A549 (cell line): Measurements from ENCODE around the gene DACH1. TPM values are rescaled to one million over a fixed set of nuclear protein-coding genes. Genes with fewer than 3 reads are reported as not detected.

Experiments
- ATAC-seq, 2 experiments: fragments of 200-7000 bp in 1 of 2; fragments of >200 bp in 1 of 2; cut with Nextera tagmentation in 1 of 2; cut with Tn5 transposase in 1 of 2; 3 replicates each; pipeline versions ENCODE4 v1.8.0 to v1.9.1; 2018 to 2020; ENCODE audit warnings: mild to moderate bottlenecking in 1 of 2, moderate library complexity in 1 of 2
- CTCF ChIA-PET: fragments of 300-600 bp; sonication (Branson Sonifier 250); formaldehyde crosslinking; extraction: SDS; loops from one replicate; lab custom pipeline; 2021; ENCODE audit warnings: antibody characterized with exemption, inconsistent platforms; lab: Yijun Ruan, JAX
- POLR2A ChIA-PET: fragments of 350-600 bp; formaldehyde crosslinking; extraction: SDS; loops from one replicate; lab custom pipeline; 2021; ENCODE audit warnings: antibody characterized with exemption, inconsistent platforms; lab: Yijun Ruan, JAX
- DNase-seq, 2 experiments: peaks; one replicate each; pipeline versions ENCODE4 v3.0.0 to v3.0.0-alpha.2; 2011 to 2016; ENCODE audit warnings: low read depth in 1 of 2, low spot score in 1 of 2
- FAIRE-seq: peaks from 2 replicates; lab custom pipeline; 2011; peaks lifted over from hg19 to GRCh38; lab: Jason Lieb, UNC
- H3K27ac ChIP-seq, 2 experiments: fragments of >200 bp; sonication (Bioruptor Twin); formaldehyde crosslinking; 3 replicates each; pipeline ENCODE4 v1.5.1; 2016 to 2017
- H3K4me1 ChIP-seq: fragments of >200 bp; sonication (Bioruptor Twin); formaldehyde crosslinking; 3 replicates; pipeline ENCODE4 v1.6.1; 2016
- H3K4me2 ChIP-seq: fragments of >200 bp; sonication (Bioruptor Twin); formaldehyde crosslinking; 3 replicates; pipeline ENCODE4 v1.6.1; 2016
- H3K4me3 ChIP-seq: fragments of >200 bp; sonication (Bioruptor Twin); formaldehyde crosslinking; 3 replicates; pipeline ENCODE4 v1.5.1; 2016
- H3K9me3 ChIP-seq: fragments of >200 bp; sonication (Bioruptor Twin); formaldehyde crosslinking; 3 replicates; pipeline ENCODE4 v1.6.1; 2016
- CBX8 ChIP-seq: fragments of 200-600 bp; sonication (generic); IDR thresholded peaks from 2 replicates; pipeline ENCODE4 v1.6.1; 2016
- CTCF ChIP-seq: fragments of >200 bp; sonication (Bioruptor Twin); formaldehyde crosslinking; IDR thresholded peaks from 3 replicates; pipeline ENCODE4 v1.5.1; 2016
- EHMT2 ChIP-seq: fragments of 200-600 bp; sonication (generic); IDR thresholded peaks from 2 replicates; pipeline ENCODE4 v1.6.1; 2016; ENCODE audit warnings: antibody characterized with exemption, low read depth, mild to moderate bottlenecking, moderate library complexity
- FOSB ChIP-seq: fragments of 250-450 bp; sonication (Bioruptor Pico); IDR thresholded peaks from 2 replicates; pipeline ENCODE4 v1.5.0; 2020; ENCODE audit warnings: mild to moderate bottlenecking, moderate library complexity
- FOSL2 ChIP-seq, 2 experiments: fragments of 450-650 bp in 1 of 2; fragments of >200 bp in 1 of 2; sonication (Bioruptor Twin) in 1 of 2; formaldehyde crosslinking; IDR thresholded peaks; 2 replicates each; pipeline versions ENCODE4 v1.5.0 to v1.6.1; 2016 to 2020; ENCODE audit warnings: mild to moderate bottlenecking in 1 of 2, moderate library complexity in 1 of 2
- FOXS1 ChIP-seq: fragments of 250-450 bp; sonication (Bioruptor Pico); IDR thresholded peaks from 2 replicates; pipeline ENCODE4 v1.5.0; 2020; ENCODE audit warnings: mild to moderate bottlenecking, moderate library complexity
- HEYL ChIP-seq: fragments of 250-450 bp; sonication (Bioruptor Pico); IDR thresholded peaks from 2 replicates; pipeline ENCODE4 v1.8.0; 2021; ENCODE audit warnings: mild to moderate bottlenecking, moderate library complexity
- JUN ChIP-seq, 2 experiments: fragments of >200 bp; sonication (Bioruptor Twin); formaldehyde crosslinking; IDR thresholded peaks; 2 replicates in 1 of 2; 3 replicates in 1 of 2; pipeline ENCODE4 v1.6.1; 2016 to 2017
- MAFK ChIP-seq: fragments of 450-650 bp; IDR thresholded peaks from 2 replicates; pipeline ENCODE4 v1.6.1; 2014; ENCODE audit not compliant: partially characterized antibody
- NFE2L2 ChIP-seq: fragments of 150-350 bp; conservative IDR thresholded peaks from 2 replicates; pipeline ENCODE4 v1.6.1; 2014; ENCODE audit warnings: low read length
- NR3C1 ChIP-seq: fragments of >200 bp; sonication (Bioruptor Twin); formaldehyde crosslinking; IDR thresholded peaks from 3 replicates; pipeline ENCODE4 v1.6.1; 2017
- POLR2A ChIP-seq: IDR thresholded peaks from 2 replicates; pipeline ENCODE4 v1.6.1; 2012; ENCODE audit warnings: mild to moderate bottlenecking, low read length
- RNF2 ChIP-seq: fragments of 200-600 bp; sonication (generic); IDR thresholded peaks from 2 replicates; pipeline ENCODE4 v1.6.1; 2016; ENCODE audit warnings: low read depth, mild to moderate bottlenecking, antibody characterized with exemption, moderate library complexity, borderline replicate concordance
- TFCP2L1 ChIP-seq: fragments of 250-450 bp; sonication (Bioruptor Pico); IDR thresholded peaks from 2 replicates; pipeline ENCODE4 v1.5.0; 2021; ENCODE audit warnings: mild to moderate bottlenecking
- TP53 ChIP-seq: fragments of 250-450 bp; sonication (Bioruptor Pico); IDR thresholded peaks from 2 replicates; pipeline ENCODE4 v1.5.0; 2021; ENCODE audit warnings: mild to moderate bottlenecking, moderate library complexity
- ZC3H11A ChIP-seq: fragments of 450-650 bp; IDR thresholded peaks from 2 replicates; pipeline ENCODE4 v1.6.1; 2014; ENCODE audit warnings: antibody characterized with exemption, mild to moderate bottlenecking
- ZNF302 ChIP-seq: fragments of 250-450 bp; sonication (Bioruptor Pico); IDR thresholded peaks from 2 replicates; pipeline ENCODE4 v1.9.0; 2021; ENCODE audit warnings: inconsistent platforms, mild to moderate bottlenecking, moderate library complexity
- WGBS: methylation state at CpG from one replicate; pipeline ENCODE4 v1.1.6; 2017; ENCODE audit errors: missing lambda C conversion rate; 5-methylcytosine and 5-hydroxymethylcytosine counted together
- polyA plus RNA-seq, 4 experiments: library from polyadenylated mRNA; depleted of rRNA in 3 of 4; stranded (reverse); fragments of >200 nt; fragmentation: RNase III in 1 of 4; extraction: RNeasy Plus Mini Kit Qiagen cat#74134 plus additional on column Dnase treatment in 1 of 4; gene quantifications; 2 replicates in 3 of 4; 3 replicates in 1 of 4; pipeline ENCODE4 v1.2.3, GENCODE V29; 2011 to 2017
- TF ChIP-seq, protein P1 (sequence below): fragments of 250-450 bp; sonication (Bioruptor Pico); IDR thresholded peaks from 2 replicates; pipeline ENCODE4 v1.5.0; 2021; ENCODE audit warnings: mild to moderate bottlenecking, moderate library complexity, borderline replicate concordance
- TF ChIP-seq, protein P2 (sequence below): fragments of 150-350 bp; IDR thresholded peaks from 2 replicates; pipeline ENCODE4 v1.6.1; 2014; ENCODE audit warnings: low read depth, mild to moderate bottlenecking, low read length
- TF ChIP-seq, protein P3 (sequence below): IDR thresholded peaks from 2 replicates; pipeline ENCODE4 v1.6.1; 2012; ENCODE audit warnings: low read depth, borderline replicate concordance
- TF ChIP-seq, protein P4 (sequence below): IDR thresholded peaks from 2 replicates; pipeline ENCODE4 v1.6.1; 2012
- TF ChIP-seq, protein P5 (sequence below): fragments of 200-600 bp; sonication (generic); IDR thresholded peaks from 2 replicates; pipeline ENCODE4 v1.6.1; 2016; ENCODE audit warnings: antibody characterized with exemption, mild to moderate bottlenecking, moderate library complexity

Gene DACH1
- polyA plus RNA-seq, 2 of the 4 experiments (the other 2 are of a cell fraction) = not detected

GRCh38 chr13:71516521-71516920 is 350.5 kb downstream of the DACH1 start:
- Histone ChIP-seq H3K9me3 (no peaks in the 10 kb centered on the region), H3K4me3 (no peak overlapping the region), H3K4me1 (no peaks in the 10 kb centered on the region), H3K27ac (no peak overlapping the region), H3K4me2 (no peak overlapping the region)
- ChIA-PET CTCF (no interaction called here), POLR2A (no interaction called here)
- 15% methylated on average over 3 of the region's 3 CpGs for WGBS
- DNase-seq = no peak
- FAIRE-seq = no peak
- no peak for TF ChIP-seq MAFK
- no peak for TF ChIP-seq TFCP2L1
- TF ChIP-seq HEYL = no peak
- no peak for TF ChIP-seq CBX8
- TF ChIP-seq, protein P1, sequence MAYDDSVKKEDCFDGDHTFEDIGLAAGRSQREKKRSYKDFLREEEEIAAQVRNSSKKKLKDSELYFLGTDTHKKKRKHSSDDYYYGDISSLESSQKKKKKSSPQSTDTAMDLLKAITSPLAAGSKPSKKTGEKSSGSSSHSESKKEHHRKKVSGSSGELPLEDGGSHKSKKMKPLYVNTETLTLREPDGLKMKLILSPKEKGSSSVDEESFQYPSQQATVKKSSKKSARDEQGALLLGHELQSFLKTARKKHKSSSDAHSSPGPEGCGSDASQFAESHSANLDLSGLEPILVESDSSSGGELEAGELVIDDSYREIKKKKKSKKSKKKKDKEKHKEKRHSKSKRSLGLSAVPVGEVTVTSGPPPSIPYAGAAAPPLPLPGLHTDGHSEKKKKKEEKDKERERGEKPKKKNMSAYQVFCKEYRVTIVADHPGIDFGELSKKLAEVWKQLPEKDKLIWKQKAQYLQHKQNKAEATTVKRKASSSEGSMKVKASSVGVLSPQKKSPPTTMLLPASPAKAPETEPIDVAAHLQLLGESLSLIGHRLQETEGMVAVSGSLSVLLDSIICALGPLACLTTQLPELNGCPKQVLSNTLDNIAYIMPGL (CRISPR knock-in tag) = no peak
- no peak for TF ChIP-seq NFE2L2
- no peak for TF ChIP-seq ZNF302 (CRISPR knock-in tag)
- TF ChIP-seq, protein P2, sequence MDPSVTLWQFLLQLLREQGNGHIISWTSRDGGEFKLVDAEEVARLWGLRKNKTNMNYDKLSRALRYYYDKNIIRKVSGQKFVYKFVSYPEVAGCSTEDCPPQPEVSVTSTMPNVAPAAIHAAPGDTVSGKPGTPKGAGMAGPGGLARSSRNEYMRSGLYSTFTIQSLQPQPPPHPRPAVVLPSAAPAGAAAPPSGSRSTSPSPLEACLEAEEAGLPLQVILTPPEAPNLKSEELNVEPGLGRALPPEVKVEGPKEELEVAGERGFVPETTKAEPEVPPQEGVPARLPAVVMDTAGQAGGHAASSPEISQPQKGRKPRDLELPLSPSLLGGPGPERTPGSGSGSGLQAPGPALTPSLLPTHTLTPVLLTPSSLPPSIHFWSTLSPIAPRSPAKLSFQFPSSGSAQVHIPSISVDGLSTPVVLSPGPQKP = no peak
- TF ChIP-seq CTCF = no peak
- TF ChIP-seq, protein P3, sequence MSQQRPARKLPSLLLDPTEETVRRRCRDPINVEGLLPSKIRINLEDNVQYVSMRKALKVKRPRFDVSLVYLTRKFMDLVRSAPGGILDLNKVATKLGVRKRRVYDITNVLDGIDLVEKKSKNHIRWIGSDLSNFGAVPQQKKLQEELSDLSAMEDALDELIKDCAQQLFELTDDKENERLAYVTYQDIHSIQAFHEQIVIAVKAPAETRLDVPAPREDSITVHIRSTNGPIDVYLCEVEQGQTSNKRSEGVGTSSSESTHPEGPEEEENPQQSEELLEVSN = no peak
- no peak for TF ChIP-seq FOSL2 (IDR thresholded peaks at IDR 0.05)
- TF ChIP-seq FOSL2 (CRISPR knock-in tag; IDR thresholded peaks at IDR 0.05) = no peak
- TF ChIP-seq NR3C1 = no peak
- no peak for TF ChIP-seq ZC3H11A
- no peak for ATAC-seq

- ChIA-PET CTCF (no interaction called here), POLR2A (no interaction called here)
- WGBS = 3% methylated on average over 4 of the region's 4 CpGs
- no peak for FAIRE-seq
- DNase-seq = no peak
- no peak overlapping the region for H3K4me3 ChIP-seq
- no peak for TF ChIP-seq RNF2
- no peak for TF ChIP-seq FOXS1
- TF ChIP-seq EHMT2 = no peak
- no peak for TF ChIP-seq NFE2L2
- no peak for TF ChIP-seq ZNF302 (CRISPR knock-in tag)
- no peak for TF ChIP-seq POLR2A
- TF ChIP-seq CBX8 = no peak
- no peak for TF ChIP-seq FOSL2 (IDR thresholded peaks at IDR 0.05)
- no peak for TF ChIP-seq FOSL2 (CRISPR knock-in tag; IDR thresholded peaks at IDR 0.05)
- no peak for TF ChIP-seq FOSB (CRISPR knock-in tag)
- TF ChIP-seq, protein P4, sequence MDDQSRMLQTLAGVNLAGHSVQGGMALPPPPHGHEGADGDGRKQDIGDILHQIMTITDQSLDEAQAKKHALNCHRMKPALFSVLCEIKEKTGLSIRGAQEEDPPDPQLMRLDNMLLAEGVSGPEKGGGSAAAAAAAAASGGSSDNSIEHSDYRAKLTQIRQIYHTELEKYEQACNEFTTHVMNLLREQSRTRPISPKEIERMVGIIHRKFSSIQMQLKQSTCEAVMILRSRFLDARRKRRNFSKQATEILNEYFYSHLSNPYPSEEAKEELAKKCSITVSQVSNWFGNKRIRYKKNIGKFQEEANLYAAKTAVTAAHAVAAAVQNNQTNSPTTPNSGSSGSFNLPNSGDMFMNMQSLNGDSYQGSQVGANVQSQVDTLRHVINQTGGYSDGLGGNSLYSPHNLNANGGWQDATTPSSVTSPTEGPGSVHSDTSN = no peak
- TF ChIP-seq JUN (IDR thresholded peaks at IDR 0.05) = no peak
- TF ChIP-seq TP53 = no peak
- TF ChIP-seq, protein P3 = no peak
- TF ChIP-seq, protein P5, sequence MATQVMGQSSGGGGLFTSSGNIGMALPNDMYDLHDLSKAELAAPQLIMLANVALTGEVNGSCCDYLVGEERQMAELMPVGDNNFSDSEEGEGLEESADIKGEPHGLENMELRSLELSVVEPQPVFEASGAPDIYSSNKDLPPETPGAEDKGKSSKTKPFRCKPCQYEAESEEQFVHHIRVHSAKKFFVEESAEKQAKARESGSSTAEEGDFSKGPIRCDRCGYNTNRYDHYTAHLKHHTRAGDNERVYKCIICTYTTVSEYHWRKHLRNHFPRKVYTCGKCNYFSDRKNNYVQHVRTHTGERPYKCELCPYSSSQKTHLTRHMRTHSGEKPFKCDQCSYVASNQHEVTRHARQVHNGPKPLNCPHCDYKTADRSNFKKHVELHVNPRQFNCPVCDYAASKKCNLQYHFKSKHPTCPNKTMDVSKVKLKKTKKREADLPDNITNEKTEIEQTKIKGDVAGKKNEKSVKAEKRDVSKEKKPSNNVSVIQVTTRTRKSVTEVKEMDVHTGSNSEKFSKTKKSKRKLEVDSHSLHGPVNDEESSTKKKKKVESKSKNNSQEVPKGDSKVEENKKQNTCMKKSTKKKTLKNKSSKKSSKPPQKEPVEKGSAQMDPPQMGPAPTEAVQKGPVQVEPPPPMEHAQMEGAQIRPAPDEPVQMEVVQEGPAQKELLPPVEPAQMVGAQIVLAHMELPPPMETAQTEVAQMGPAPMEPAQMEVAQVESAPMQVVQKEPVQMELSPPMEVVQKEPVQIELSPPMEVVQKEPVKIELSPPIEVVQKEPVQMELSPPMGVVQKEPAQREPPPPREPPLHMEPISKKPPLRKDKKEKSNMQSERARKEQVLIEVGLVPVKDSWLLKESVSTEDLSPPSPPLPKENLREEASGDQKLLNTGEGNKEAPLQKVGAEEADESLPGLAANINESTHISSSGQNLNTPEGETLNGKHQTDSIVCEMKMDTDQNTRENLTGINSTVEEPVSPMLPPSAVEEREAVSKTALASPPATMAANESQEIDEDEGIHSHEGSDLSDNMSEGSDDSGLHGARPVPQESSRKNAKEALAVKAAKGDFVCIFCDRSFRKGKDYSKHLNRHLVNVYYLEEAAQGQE = no peak
- ATAC-seq = no peak
- H3K9me3 ChIP-seq = no peaks in the 10 kb centered on the region
- no peak overlapping the region for H3K4me2 ChIP-seq
- no peaks in the 10 kb centered on the region for H3K4me1 ChIP-seq
- H3K27ac ChIP-seq = no peak overlapping the region
These were observed 351.3 kb downstream of the DACH1 start for GRCh38 chr13:71515744-71516038.
